Suprapubic skin (tissue), 4 donors: ENCODE data around the gene FNDC3A.

Experiments used
- POLR2A ChIP-seq, 2 donors: fragments of 450-650 bp; IDR thresholded peaks; one replicate each; pipeline ENCODE4 v1.6.1; 2017; ENCODE audit warnings: antibody characterized with exemption in 2 of 2, mild to moderate bottlenecking in 2 of 2, moderate library complexity in 2 of 2
- POLR2AphosphoS5 ChIP-seq, 3 donors: sonication (generic); formaldehyde crosslinking; IDR thresholded peaks; one replicate each; pipeline ENCODE4 v1.6.1; 2017; ENCODE audit warnings: antibody characterized with exemption in 3 of 3
- TF ChIP-seq, protein P1 (sequence below), 2 donors: fragments of 200-600 bp in 1 of 2; fragments of 450-650 bp in 1 of 2; sonication (generic) in 1 of 2; IDR thresholded peaks; one replicate each; pipeline ENCODE4 v1.5.1; 2016 to 2019; ENCODE audit warnings: antibody characterized with exemption in 2 of 2, mild to moderate bottlenecking in 1 of 2, moderate library complexity in 1 of 2

DNA sequence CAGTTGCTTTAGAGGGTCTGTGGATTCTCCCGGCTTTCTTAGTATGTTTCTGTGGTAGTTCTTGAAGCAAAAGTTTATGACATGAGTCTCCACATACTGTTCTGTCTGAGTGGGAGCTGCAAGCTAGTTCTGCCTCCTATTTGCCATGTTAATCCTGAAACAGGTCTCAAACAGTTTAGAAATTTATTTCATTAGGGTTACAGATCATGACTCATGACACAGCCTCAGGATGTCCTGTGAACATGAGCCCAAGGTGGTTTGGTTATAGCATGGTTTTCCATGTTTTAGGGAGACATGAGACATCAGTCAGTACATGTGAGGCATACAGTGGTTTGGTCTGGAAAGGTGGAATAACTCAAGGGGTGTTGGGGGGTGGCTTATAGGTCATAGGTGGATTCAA, 77.5 kb downstream of the FNDC3A start:
- TF ChIP-seq, protein P1, sequence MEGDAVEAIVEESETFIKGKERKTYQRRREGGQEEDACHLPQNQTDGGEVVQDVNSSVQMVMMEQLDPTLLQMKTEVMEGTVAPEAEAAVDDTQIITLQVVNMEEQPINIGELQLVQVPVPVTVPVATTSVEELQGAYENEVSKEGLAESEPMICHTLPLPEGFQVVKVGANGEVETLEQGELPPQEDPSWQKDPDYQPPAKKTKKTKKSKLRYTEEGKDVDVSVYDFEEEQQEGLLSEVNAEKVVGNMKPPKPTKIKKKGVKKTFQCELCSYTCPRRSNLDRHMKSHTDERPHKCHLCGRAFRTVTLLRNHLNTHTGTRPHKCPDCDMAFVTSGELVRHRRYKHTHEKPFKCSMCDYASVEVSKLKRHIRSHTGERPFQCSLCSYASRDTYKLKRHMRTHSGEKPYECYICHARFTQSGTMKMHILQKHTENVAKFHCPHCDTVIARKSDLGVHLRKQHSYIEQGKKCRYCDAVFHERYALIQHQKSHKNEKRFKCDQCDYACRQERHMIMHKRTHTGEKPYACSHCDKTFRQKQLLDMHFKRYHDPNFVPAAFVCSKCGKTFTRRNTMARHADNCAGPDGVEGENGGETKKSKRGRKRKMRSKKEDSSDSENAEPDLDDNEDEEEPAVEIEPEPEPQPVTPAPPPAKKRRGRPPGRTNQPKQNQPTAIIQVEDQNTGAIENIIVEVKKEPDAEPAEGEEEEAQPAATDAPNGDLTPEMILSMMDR (IDR thresholded peaks at IDR 0.05) = no peak
- no peak for TF ChIP-seq POLR2AphosphoS5 (IDR thresholded peaks at IDR 0.05)
- TF ChIP-seq POLR2A (IDR thresholded peaks at IDR 0.05) = no peak
